GM20431 (cell line): Measurements from ENCODE around the gene RAMP3.

Experiments
- in situ Hi-C: fragments of 300-500 bp; cut with MseI, MboI; formaldehyde crosslinking; loops from one replicate; pipeline ENCODE4 v1.15.0; 2020; ENCODE audit warnings: low sequenced_read_pairs; ENCODE audit not compliant: unreplicated experiment

The RAMP3 gene

DNA sequence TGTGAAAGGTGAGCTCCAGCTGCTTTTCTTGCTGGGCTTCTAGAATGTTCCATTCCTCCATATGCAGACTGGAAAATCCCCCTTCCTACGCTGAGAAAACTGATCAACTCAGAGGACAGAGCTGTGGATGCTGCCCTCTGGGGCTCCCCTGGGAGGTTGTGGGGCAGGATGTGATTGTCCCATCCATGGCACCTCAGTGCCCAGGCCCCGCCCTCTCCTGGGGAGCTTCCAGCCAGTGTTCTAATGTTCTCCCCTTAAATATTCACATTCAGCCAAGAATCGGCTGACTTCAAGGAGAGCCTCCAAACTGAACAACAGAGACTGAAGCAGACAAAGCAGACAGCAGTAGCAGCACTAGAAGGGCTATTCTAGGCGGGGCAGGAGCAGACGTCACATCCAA, 55.0 kb downstream of the RAMP3 start:
- in situ Hi-C loops: no loop called here

DNA sequence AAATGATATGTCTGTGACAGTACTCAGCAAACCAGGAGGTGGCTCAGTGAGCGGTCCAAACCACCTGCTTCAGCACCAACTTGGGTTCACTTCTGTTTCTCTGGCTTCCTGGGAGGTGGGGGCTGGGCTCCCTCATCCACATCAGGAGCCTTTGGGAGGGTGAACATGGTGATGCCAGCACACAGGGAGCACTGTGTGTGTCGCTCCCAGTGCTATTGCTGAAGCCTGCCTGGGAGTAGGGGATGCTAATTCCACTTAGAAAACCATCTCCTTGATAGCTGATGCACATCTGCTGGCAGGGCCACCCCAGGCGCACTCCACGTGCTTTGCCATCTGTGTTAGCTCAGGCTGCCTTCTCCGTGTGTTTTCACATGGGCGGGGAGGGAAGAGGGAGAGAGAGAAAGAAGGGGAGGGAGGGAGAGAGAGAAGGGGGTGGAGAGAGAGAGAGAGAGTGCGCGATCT, 58.0 kb downstream of the RAMP3 start:
- in situ Hi-C loops: no loop called here

DNA sequence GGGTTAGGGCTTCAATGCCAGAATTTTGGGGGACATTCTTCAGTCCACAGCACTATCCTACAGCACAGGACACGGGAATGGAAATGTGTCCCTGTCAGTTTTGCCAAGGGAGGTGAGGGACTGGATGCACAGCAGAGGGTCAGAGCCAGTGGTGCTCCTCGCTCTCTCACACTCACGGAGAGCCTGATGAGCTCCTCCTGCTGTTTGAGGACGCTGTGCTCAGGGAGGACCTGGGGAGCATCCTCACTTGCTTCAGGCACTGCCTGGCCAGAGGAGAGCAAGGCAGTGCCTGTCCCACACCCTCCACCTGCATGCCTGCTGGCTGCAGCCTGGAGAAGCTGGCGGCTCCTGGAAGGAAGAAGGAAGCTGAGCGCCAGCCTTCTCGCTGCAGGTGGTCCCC, 58.6 kb downstream of the RAMP3 start:
- in situ Hi-C loops: no loop called here

DNA sequence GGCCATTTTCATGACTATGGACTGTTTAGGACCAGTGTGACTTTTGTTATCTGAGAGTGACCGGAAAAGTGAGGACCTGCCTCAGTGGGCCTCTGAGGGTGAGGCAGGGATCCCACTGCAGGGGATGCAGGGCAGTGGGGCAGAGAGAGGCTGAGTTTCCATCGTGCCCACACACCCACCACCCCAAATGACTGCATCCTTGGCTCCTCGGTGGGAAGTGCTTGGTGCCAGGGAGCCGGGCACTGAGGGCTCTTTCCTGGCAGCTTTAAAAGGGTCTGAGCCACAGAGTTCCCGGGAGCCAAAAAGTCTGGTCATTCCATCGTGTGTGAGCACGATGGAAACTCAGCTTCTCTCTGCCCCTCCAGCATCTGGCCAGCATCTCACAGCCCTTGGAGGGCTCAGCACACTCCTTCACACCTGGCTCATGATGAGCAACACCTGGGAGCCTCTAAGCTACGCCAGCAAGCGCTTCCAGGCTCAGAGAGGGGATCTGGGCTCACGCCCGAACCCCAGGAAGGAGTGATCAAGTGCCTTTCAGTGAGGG, 59.1 kb downstream of the RAMP3 start:
- in situ Hi-C loops: no loop called here

DNA sequence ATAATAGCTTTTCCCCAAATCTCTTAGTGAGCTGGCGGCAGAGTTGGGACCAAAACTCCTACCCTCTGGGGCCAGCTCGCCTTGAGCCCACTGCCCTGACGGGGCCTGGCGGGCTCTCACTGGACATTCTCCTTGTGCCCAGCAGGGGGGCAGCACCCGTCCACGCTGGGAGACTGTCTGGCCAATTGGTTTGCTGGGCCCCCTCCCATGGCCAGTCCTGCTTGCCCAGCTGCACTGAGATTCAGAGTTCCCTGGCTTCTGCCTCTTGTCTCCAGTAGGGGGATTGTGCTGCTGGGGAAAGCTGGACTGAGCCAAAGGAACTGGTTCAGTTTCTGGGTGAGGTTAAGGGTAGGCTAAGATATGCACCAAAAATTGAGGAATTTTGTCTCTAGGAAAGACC, 59.8 kb downstream of the RAMP3 start:
- in situ Hi-C loops: no loop called here

DNA sequence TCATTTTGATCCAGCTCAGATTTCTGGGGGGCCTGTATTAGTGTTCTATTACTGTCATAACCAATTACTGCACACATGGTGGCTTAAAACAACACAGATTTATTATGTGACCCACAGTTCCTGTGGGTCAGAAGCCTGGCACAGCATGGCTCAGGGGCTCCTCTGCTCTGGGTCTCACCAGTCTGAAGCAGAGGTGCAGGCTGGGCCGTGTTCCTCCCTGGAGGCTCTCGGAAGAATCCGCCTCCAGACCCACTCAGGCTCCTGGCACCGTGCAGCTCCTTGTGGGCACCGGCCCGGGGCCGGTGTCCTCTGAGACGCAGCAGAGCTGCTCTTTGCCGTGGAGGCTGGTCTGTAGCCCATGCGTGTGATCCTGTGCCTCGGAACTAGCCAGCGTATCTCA, 61.5 kb downstream of the RAMP3 start:
- in situ Hi-C loops: no loop called here

DNA sequence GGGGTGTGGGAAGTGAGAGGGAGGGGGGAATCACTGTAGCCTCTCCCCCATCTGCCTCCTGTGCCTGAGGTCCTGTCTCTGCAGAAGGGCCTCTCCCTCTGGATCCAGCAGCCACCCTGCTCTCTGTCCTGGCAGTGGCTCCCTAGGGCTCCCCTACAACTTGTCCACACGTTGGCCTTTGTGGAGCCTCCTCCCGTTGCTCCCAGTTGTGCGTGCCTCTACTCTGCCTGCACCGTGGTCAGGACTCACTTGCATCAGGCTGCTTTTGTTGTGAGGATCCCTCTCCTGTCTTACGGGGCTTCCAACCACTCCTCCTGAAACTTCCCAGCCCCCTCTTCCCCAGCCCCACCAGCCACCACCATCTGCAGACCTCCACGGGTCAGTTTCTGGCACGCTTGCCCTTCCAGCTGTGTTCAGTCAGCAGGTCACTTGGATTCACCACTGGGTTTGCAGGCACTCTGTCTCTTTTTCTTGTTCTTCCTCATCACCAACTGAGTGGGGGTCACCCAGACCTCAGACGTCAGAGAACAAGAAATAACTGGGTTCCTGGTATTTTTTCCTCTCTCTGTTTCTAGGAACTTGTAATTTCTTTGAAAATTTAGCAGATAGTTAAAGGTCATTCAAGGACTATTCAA, 62.3 kb downstream of the RAMP3 start:
- in situ Hi-C loops: no loop called here

DNA sequence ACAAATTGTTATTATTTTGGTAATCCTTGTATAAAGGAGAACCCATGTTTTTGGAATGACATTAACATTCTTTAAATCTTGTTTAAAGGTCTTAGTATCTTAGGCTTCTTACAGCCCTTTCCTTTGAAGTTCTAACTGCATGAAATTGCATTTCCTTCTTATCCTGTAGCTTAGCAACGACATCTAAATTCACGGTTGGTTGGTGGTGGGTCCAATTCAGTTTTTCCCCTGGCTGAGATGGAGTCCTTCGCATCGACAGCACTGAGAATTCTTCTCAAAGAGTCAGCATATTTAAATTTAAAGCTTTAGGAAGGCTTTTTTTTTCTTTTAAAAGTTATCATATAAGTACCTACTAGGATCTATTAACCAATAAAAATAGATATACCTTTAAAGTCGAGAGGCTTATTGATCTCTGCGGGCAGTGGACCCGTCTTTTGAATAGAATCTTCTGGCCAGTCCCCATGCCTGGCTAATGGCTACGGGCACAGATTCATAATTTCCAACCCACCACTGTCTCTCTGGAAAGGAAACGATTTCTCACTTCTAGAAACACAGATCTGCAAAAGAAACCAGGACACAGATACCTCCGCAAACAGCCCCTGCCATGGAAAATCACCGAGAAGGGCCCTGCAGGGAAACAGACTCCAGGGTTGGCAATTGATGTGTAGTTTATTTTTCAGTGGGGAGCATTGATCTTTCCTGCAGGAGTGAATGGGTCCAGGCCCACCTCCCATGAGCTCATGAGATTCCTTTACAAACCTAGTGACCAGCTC, 63.4 kb downstream of the RAMP3 start:
- in situ Hi-C loops: no loop called here

DNA sequence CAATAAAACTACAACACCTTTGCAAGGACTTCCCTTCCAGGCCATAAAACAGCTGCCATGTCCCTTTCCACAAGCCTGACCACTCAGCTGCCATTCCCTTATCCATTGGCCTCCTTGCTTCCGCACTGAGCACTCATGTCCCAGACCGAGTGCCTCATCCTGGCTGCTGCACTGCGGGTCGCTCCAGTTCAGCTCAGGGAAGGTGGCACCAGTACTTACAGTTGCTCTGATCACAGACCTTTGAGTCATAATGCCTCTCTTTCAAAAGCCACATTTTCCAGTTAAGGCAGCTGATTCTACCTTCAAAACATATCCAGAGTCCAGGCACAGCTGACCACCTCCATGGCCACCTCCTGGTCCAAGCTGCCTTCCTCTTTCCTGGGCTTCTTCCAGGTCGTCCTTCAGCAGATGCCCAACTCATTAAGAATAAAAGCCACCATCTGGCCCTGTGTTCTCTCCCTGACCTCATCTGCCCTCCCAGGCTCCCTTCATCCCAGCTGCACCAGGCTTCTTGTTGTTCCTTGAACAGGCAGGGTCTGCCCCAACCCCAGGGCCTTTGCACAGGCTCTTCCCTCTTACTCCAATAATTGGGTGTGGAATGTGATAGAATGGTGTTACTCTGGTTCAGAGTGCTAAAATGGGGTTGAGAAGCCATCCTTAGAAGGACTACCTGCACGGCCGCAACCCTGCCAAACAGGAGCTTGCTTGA, 64.5 kb downstream of the RAMP3 start:
- in situ Hi-C loops: no loop called here

DNA sequence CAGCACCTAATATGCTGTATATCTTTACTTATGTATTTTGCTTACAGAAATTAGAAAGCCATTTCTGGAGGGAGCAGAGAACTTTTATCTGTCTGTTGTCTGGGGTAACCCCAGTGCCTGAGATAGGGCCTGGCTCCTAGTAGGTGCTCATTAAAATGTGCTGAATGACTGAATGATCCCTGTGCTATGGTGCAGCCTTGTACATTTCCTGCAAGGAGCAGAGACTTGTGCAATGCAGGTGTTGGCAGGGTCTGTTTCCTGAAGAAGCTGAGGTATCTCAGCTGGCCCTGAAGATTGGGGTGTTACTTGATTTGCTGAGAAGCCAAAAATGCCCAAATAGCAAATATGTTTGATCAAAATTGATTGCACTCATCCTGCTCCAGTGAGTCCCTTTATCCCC, 65.5 kb downstream of the RAMP3 start:
- in situ Hi-C loops: no loop called here

DNA sequence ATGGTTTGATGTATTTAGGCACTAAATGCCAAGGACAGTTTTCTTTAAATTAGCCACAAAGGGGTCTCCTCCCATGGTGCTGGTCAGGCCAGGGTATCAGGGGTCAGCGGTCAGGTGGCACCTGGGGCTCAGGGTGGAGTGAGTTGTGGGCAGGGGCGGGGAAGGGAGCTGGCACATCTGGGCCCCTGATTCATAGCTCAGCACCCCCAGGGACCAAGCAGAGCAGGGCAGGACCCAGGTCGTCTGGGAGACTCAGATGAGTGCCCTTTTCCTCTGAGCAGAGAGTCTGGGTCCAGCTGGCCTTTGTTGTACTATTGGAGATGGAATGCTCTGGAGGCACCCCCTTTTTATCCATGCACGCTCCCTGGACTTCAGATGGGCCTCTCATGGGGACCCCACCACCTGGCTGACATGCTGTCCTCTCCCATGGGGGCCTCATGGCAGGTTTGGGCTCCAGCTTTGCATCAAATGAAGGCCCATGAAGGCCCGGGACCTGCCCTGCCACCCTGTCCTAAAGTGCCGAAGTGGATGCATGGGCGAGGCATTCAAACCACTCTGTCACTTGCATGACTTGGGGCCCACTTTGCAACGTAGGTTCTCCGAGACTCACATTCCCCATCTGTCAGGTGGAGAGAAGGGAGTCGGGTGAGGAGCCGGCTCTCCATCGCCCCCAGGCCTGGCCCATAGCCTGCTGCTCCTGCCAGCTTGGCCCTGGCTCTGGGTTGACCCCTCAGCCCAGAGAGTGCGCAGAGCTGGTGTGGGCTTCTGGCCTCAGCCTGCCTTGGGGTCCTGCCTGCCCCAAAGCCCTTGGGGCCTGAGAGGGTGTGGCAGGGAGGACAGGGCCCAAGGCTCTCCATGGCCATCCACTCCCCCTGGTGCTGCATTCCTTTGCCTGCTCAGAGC, 66.4 kb downstream of the RAMP3 start:
- in situ Hi-C loops: no loop called here

DNA sequence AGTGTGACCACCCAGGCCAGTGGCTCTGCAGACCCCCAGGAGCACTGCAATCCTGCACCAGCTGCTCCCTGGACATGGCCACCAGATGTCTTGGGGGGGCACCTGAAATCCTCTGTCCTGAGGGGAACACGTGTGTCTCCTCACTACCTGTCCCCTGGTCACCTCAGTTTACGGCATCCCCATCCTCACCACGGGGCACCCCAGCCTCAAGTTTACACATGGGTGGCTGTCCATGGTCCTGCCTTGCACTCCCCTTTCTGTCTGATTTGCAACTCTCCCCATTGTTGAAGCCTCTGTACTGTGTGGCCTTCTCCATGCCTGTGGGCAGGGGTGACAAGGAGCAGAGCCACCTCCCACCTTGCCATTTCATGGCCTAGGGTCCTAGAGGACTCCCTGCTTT, 67.2 kb downstream of the RAMP3 start:
- in situ Hi-C loops: no loop called here

DNA sequence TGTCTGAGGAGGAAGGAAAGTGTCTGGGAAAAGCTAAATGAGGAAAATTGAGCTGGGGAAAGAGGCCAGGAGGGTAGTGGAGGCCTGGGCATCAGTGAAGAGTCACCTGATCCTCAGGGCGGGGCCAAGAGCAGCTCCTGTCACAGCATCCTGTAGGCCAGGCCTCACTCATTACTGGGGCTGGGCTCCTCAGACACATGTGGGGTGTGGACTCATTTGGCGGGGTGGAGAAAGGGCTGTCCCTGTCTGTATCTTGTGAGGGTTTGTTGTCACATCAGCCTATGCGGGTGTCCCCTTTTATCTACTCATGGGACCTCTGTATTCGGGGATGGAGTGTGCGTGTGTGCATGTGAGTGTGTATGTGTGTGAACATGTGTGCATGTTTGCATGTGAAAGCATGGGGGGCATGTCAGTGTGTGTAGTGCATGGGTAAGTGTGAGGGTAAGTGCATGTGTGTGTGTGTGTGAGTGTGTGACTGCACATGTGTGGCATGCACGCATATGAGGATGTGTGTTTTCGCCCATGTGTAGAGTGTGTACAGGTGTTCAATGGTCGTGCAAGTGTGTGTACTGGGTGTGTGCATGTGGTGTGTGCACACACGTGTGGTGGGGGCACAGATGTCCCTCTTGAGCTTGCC, 67.8 kb downstream of the RAMP3 start:
- in situ Hi-C loops: no loop called here

DNA sequence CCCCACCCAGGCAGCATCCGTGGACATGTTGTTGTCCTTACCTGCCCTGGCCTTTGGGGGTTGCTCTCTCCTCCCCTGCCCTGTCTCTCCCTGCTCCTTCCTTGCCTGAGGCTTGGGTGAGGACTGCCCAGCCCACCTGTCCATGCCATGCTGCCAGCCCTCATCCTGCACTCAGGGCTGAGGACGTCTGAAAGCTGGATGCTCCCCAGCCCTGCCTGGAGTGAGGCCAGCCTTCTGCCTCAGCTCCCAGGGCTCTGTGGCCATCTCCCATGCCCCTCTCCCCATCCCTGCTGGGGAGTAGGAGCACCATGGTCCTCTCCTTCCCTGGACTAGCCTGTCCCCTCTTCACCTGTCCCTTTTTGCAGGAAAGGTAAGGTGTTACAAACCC, 68.4 kb downstream of the RAMP3 start:
- in situ Hi-C loops: no loop called here

DNA sequence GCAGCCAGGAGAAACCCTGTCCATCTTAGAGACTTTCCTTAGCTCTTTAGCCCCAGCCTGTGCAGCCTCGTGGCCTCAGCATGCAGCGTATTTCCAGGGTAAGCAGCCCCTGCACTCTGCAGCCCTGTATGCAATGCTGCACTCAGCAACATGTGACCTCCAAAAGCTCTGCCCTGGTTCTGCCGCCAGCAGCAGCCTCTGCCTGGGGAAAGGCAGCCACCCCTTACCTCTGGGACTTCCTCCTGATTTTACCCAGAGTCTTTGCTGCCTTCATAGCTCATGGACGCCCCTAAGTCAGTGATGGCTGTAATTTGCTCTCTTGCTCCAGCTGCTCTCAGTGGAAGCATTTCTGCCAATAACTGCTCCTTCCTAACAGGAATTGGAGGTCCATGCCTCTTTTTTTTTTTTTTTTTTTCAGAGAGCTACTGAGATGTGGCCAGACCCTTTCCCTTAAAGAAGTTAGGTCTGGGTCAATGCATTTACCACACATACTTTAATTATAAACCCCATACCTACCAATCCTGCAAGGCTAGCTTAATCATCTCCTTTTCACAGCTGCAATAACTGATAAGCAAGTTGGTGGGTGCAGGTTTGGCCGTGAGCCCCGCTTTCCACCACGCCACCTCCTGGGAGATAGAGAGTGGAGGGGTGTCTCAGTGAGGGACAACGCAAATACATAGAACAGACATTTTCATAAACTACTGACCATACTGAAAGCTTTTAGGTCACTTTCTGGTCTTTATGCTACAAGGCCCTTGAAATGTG, 71.7 kb downstream of the RAMP3 start:
- in situ Hi-C loops: no loop called here

DNA sequence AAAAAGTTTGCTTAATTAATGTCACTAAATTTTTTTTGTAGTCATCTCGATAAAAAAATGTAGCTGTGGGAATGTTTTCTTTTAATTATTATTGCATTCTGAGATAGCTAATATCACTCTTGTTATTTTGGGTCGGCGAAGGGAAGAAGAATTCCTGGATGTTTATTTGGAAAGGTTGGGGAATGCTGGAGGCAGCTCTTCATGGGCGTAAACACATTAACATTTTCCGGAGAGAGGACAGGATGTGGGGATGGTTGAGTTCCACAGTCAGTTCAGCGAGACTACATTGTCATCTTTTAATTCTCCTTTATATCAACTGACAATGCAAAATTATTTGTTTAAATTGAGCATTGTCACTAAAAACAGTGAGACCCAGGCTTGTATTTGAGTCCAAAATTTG, 72.5 kb downstream of the RAMP3 start:
- in situ Hi-C loops: no loop called here

DNA sequence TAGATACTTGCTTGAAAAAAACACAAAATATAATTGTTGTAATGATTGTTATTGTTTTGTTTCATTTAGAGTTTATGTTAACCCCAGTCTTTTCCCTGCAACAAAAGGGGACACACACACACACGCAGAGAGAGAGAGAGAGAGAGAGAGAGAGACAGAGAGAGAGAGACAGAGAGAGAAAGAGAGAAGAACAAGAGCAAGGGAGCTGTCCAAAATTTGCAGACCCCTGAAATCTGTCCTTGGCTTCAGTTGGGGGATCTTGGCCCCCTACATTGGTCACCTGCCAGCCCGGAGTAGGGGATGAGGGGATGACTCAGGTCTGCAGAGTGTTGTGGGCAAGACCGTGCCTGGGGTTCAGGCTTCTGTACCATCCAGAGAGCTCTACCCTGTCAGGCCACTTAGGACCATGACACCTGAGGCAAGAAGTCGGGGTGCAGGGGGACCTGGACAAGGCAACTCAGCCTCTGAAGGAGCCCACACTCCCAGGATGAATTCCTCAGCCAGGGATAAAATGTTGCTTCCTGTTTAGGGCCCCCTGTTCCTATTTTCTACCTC, 73.1 kb downstream of the RAMP3 start:
- in situ Hi-C loops: no loop called here

DNA sequence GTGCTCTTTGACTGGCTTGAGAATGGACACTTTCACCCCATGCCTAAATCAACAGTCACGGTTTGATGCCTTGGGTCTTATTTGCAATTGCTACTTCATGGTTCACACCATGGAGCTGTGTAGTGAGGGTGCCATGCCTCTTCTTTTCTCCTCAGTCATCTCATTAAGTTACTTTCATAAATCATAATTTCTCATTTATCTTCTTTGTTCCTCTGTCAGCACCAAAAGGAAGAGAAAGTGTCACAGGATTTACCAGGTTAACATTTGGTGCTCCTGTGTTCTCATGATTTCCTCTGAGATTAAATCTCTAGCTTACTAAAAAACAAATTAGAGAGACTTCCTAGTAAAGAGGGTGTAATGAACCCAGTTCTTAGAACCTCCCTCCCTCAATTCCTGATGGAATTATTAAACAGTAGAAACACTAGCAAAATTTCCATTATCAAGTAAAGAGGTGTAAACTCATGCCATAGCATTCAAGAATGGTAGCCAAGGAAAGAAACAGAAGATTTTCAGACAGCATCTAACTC, 75.7 kb downstream of the RAMP3 start:
- in situ Hi-C loops: no loop called here
